A549 (cell line): ENCODE results near the gene MLC1.

ENCODE experiments used
- CEBPB ChIP-seq, 2 experiments: fragments of >200 bp in 1 of 2; sonication (Bioruptor Twin) in 1 of 2; formaldehyde crosslinking in 1 of 2; IDR thresholded peaks; 2 replicates each; pipeline ENCODE4 v1.6.1; 2012 to 2016
- FOXS1 ChIP-seq: fragments of 250-450 bp; sonication (Bioruptor Pico); IDR thresholded peaks from 2 replicates; pipeline ENCODE4 v1.5.0; 2020; ENCODE audit warnings: mild to moderate bottlenecking, moderate library complexity
- TF ChIP-seq, protein P1 (sequence below): fragments of 200-600 bp; sonication (generic); IDR thresholded peaks from 2 replicates; pipeline ENCODE4 v1.6.1; 2016; ENCODE audit warnings: antibody characterized with exemption, mild to moderate bottlenecking, moderate library complexity

DNA sequence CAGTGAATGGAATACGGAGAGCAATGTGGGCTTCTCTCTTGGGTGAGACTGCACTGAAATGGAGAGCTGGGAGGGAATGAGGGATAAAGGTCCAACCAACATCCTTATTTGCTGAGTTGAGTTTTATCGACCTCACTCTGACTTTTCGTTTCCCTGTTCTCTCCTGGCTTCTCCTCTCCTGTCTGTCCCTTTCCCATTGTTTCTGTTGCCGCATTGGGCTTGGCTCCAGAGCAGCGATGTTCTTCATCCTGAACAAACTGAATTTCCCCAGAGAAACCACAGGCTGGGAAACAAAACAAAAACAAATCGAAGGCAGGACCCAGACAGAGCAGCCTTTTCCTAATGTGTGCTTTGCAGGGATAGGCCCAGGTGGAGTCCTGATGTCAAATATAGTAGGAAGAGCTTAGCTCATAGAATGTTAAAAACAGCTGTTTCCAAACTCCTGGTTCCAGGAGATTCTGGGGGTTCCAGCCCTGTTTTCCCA lies 34.6 kb upstream of the MLC1 start:
- no peak for TF ChIP-seq FOXS1 (CRISPR knock-in tag)
- TF ChIP-seq CEBPB (IDR thresholded peaks at IDR 0.05), result no peak
- TF ChIP-seq, protein P1, sequence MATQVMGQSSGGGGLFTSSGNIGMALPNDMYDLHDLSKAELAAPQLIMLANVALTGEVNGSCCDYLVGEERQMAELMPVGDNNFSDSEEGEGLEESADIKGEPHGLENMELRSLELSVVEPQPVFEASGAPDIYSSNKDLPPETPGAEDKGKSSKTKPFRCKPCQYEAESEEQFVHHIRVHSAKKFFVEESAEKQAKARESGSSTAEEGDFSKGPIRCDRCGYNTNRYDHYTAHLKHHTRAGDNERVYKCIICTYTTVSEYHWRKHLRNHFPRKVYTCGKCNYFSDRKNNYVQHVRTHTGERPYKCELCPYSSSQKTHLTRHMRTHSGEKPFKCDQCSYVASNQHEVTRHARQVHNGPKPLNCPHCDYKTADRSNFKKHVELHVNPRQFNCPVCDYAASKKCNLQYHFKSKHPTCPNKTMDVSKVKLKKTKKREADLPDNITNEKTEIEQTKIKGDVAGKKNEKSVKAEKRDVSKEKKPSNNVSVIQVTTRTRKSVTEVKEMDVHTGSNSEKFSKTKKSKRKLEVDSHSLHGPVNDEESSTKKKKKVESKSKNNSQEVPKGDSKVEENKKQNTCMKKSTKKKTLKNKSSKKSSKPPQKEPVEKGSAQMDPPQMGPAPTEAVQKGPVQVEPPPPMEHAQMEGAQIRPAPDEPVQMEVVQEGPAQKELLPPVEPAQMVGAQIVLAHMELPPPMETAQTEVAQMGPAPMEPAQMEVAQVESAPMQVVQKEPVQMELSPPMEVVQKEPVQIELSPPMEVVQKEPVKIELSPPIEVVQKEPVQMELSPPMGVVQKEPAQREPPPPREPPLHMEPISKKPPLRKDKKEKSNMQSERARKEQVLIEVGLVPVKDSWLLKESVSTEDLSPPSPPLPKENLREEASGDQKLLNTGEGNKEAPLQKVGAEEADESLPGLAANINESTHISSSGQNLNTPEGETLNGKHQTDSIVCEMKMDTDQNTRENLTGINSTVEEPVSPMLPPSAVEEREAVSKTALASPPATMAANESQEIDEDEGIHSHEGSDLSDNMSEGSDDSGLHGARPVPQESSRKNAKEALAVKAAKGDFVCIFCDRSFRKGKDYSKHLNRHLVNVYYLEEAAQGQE, result no peak
